Measurements from ENCODE around the gene KIR2DL4.
"Not testable (repeated sequence)": the region's sequence is repeated elsewhere in the genome, so short reads cannot be mapped to it uniquely, and the experiment has no call there.

KIR2DL4 gene

GRCh38 chr19:54817670-54818536 is 14.5 kb downstream of the KIR2DL4 start:
- H3K4me1 ChIP-seq (ENCODE audit: low read length) = no peaks in the 10 kb centered on the region
- H3K9me3 ChIP-seq (ENCODE audit: insufficient read depth, low read length) = no peaks in the 10 kb centered on the region
- H3K27ac ChIP-seq (ENCODE audit: low read length) = no peak overlapping the region

GRCh38 chr19:54824416-54824815 is 21.0 kb downstream of the KIR2DL4 start:
- not testable (repeated sequence) for H3K79me2 ChIP-seq (ENCODE audit: low read length); H3K27ac ChIP-seq (ENCODE audit: low read length); H3K9me3 ChIP-seq (ENCODE audit: insufficient read depth, low read length); H3K4me2 ChIP-seq (ENCODE audit: low read length); H3K4me1 ChIP-seq (ENCODE audit: low read length); H4K20me1 ChIP-seq (ENCODE audit: insufficient read depth, low read length); H3K9ac ChIP-seq (ENCODE audit: low read length); H2AFZ ChIP-seq (ENCODE audit: low read depth, low read length); H3K4me3 ChIP-seq (ENCODE audit: low read length); H3K36me3 ChIP-seq (replicated peaks; ENCODE audit: low read depth, low read length)
- H3K27me3 ChIP-seq (ENCODE audit: low read depth, low read length) = peaks cover 22% of the 10 kb centered on the region

More at GRCh38 chr19:54817670-54818536, 14.5 kb downstream of the KIR2DL4 start:
- H4K20me1 ChIP-seq (ENCODE audit: insufficient read depth, low read length) = no peaks in the 10 kb centered on the region
- H3K79me2 ChIP-seq (ENCODE audit: low read length) = no peaks in the 10 kb centered on the region
- H3K36me3 ChIP-seq (replicated peaks; ENCODE audit: low read depth, low read length) = no peaks in the 10 kb centered on the region
- H2AFZ ChIP-seq (ENCODE audit: low read depth, low read length) = no peak overlapping the region
- peaks cover 27% of the 10 kb centered on the region for H3K27me3 ChIP-seq (ENCODE audit: low read depth, low read length)
- TF ChIP-seq CTCF (IDR thresholded peaks at IDR 0.05; ENCODE audit: low read depth, low read length) (no peak), EZH2phosphoT487 (IDR thresholded peaks at IDR 0.05; ENCODE audit: low read depth) (no peak)
- H3K9ac ChIP-seq (ENCODE audit: low read length) = no peak overlapping the region
- no peak overlapping the region for H3K4me3 ChIP-seq (ENCODE audit: low read length)
- H3K4me2 ChIP-seq (ENCODE audit: low read length) = no peak overlapping the region

GRCh38 chr19:54825326-54825725 is 21.9 kb downstream of the KIR2DL4 start:
- H3K4me1 ChIP-seq (ENCODE audit: low read length); H3K79me2 ChIP-seq (ENCODE audit: low read length); H3K4me2 ChIP-seq (ENCODE audit: low read length); H3K9ac ChIP-seq (ENCODE audit: low read length); H4K20me1 ChIP-seq (ENCODE audit: insufficient read depth, low read length); H2AFZ ChIP-seq (ENCODE audit: low read depth, low read length); H3K27ac ChIP-seq (ENCODE audit: low read length); H3K4me3 ChIP-seq (ENCODE audit: low read length); H3K36me3 ChIP-seq (replicated peaks; ENCODE audit: low read depth, low read length); H3K9me3 ChIP-seq (ENCODE audit: insufficient read depth, low read length): not testable (repeated sequence)
- peaks cover 16% of the 10 kb centered on the region for H3K27me3 ChIP-seq (ENCODE audit: low read depth, low read length)

- H4K20me1 ChIP-seq (ENCODE audit: insufficient read depth, low read length); H3K4me3 ChIP-seq (ENCODE audit: low read length); H3K4me1 ChIP-seq (ENCODE audit: low read length); H3K36me3 ChIP-seq (replicated peaks; ENCODE audit: low read depth, low read length); H3K27ac ChIP-seq (ENCODE audit: low read length); H3K4me2 ChIP-seq (ENCODE audit: low read length); H3K9ac ChIP-seq (ENCODE audit: low read length); H3K27me3 ChIP-seq (ENCODE audit: low read depth, low read length); H3K79me2 ChIP-seq (ENCODE audit: low read length); H3K9me3 ChIP-seq (ENCODE audit: insufficient read depth, low read length); H2AFZ ChIP-seq (ENCODE audit: low read depth, low read length): not testable (repeated sequence)
Measured at GRCh38 chr19:54828064-54828463, 24.7 kb downstream of the KIR2DL4 start.

- H3K27ac ChIP-seq (ENCODE audit: low read length); H4K20me1 ChIP-seq (ENCODE audit: insufficient read depth, low read length); H3K4me2 ChIP-seq (ENCODE audit: low read length); H3K36me3 ChIP-seq (replicated peaks; ENCODE audit: low read depth, low read length); H3K9me3 ChIP-seq (ENCODE audit: insufficient read depth, low read length); H3K9ac ChIP-seq (ENCODE audit: low read length); H3K4me3 ChIP-seq (ENCODE audit: low read length); H3K4me1 ChIP-seq (ENCODE audit: low read length); H2AFZ ChIP-seq (ENCODE audit: low read depth, low read length); H3K79me2 ChIP-seq (ENCODE audit: low read length); H3K27me3 ChIP-seq (ENCODE audit: low read depth, low read length): not testable (repeated sequence)
Measured at GRCh38 chr19:54832496-54832895, 29.1 kb downstream of the KIR2DL4 start, which contains the start of gene KIR2DS4. Gene KIR2DS4 (plus strand): TSS chr19:54832676.

GRCh38 chr19:54835126-54835525 is 31.7 kb downstream of the KIR2DL4 start:
- H3K9me3 ChIP-seq (ENCODE audit: insufficient read depth, low read length); H3K27ac ChIP-seq (ENCODE audit: low read length); H3K79me2 ChIP-seq (ENCODE audit: low read length); H3K4me2 ChIP-seq (ENCODE audit: low read length); H3K4me1 ChIP-seq (ENCODE audit: low read length); H3K4me3 ChIP-seq (ENCODE audit: low read length); H3K9ac ChIP-seq (ENCODE audit: low read length); H2AFZ ChIP-seq (ENCODE audit: low read depth, low read length); H3K36me3 ChIP-seq (replicated peaks; ENCODE audit: low read depth, low read length); H3K27me3 ChIP-seq (ENCODE audit: low read depth, low read length); H4K20me1 ChIP-seq (ENCODE audit: insufficient read depth, low read length): not testable (repeated sequence)

GRCh38 chr19:54837522-54837921 is 34.1 kb downstream of the KIR2DL4 start:
- not testable (repeated sequence) for H4K20me1 ChIP-seq (ENCODE audit: insufficient read depth, low read length); H3K79me2 ChIP-seq (ENCODE audit: low read length); H3K9me3 ChIP-seq (ENCODE audit: insufficient read depth, low read length); H3K4me3 ChIP-seq (ENCODE audit: low read length); H3K27me3 ChIP-seq (ENCODE audit: low read depth, low read length); H3K4me2 ChIP-seq (ENCODE audit: low read length); H3K4me1 ChIP-seq (ENCODE audit: low read length); H3K9ac ChIP-seq (ENCODE audit: low read length); H3K36me3 ChIP-seq (replicated peaks; ENCODE audit: low read depth, low read length); H2AFZ ChIP-seq (ENCODE audit: low read depth, low read length); H3K27ac ChIP-seq (ENCODE audit: low read length)

GRCh38 chr19:54843171-54843570 is 39.8 kb downstream of the KIR2DL4 start:
- H4K20me1 ChIP-seq (ENCODE audit: insufficient read depth, low read length); H3K4me1 ChIP-seq (ENCODE audit: low read length); H3K4me2 ChIP-seq (ENCODE audit: low read length); H3K79me2 ChIP-seq (ENCODE audit: low read length); H3K9ac ChIP-seq (ENCODE audit: low read length); H2AFZ ChIP-seq (ENCODE audit: low read depth, low read length); H3K36me3 ChIP-seq (replicated peaks; ENCODE audit: low read depth, low read length); H3K27ac ChIP-seq (ENCODE audit: low read length); H3K4me3 ChIP-seq (ENCODE audit: low read length); H3K9me3 ChIP-seq (ENCODE audit: insufficient read depth, low read length): not testable (repeated sequence)
- peaks cover 11% of the 10 kb centered on the region; the same call in 1 of the 2 replicates for H3K27me3 ChIP-seq (ENCODE audit: low read depth, low read length)

Data from OCI-LY3 (cell line).